Liver (tissue), 3 donors: Measurements from ENCODE around the gene ZBTB47.

Experiments
- EGR1 ChIP-seq, 2 donors: IDR thresholded peaks; 2 replicates each; pipeline ENCODE4 v1.6.1; 2016 to 2018; ENCODE audit warnings: antibody characterized with exemption in 2 of 2, low read depth in 2 of 2
- FOXA1 ChIP-seq: IDR thresholded peaks from 2 replicates; pipeline ENCODE4 v1.6.1; 2016; ENCODE audit warnings: antibody characterized with exemption
- GABPA ChIP-seq, 2 donors: IDR thresholded peaks in 1 of 2; conservative IDR thresholded peaks in 1 of 2; 2 replicates each; pipeline ENCODE4 v1.6.1; 2016; ENCODE audit warnings: antibody characterized with exemption in 2 of 2, mild to moderate bottlenecking in 1 of 2, moderate library complexity in 1 of 2
- JUND ChIP-seq, 2 donors: IDR thresholded peaks; 2 replicates each; pipeline ENCODE4 v1.6.1; 2016; ENCODE audit warnings: antibody characterized with exemption in 2 of 2
- MAX ChIP-seq: IDR thresholded peaks from 2 replicates; pipeline ENCODE4 v1.6.1; 2016; ENCODE audit warnings: antibody characterized with exemption
- NR2F2 ChIP-seq: IDR thresholded peaks from 2 replicates; pipeline ENCODE4 v1.6.1; 2016; ENCODE audit warnings: antibody characterized with exemption
- RAD21 ChIP-seq, 2 donors: IDR thresholded peaks; 2 replicates each; pipeline ENCODE4 v1.6.1; 2016; ENCODE audit warnings: antibody characterized with exemption in 2 of 2, mild to moderate bottlenecking in 2 of 2
- REST ChIP-seq: IDR thresholded peaks from 2 replicates; pipeline ENCODE4 v1.6.1; 2016; ENCODE audit warnings: antibody characterized with exemption, mild to moderate bottlenecking
- RXRA ChIP-seq, 2 donors: IDR thresholded peaks; 2 replicates each; pipeline ENCODE4 v1.6.1; 2017 to 2018; ENCODE audit warnings: antibody characterized with exemption in 2 of 2, mild to moderate bottlenecking in 1 of 2
- SP1 ChIP-seq: IDR thresholded peaks from 2 replicates; pipeline ENCODE4 v1.6.1; 2018; ENCODE audit warnings: antibody characterized with exemption, mild to moderate bottlenecking
- ZBTB33 ChIP-seq: IDR thresholded peaks from 2 replicates; pipeline ENCODE4 v1.6.1; 2016; ENCODE audit warnings: antibody characterized with exemption
- TF ChIP-seq, protein P1 (sequence below): fragments of 150-350 bp; IDR thresholded peaks from 2 replicates; pipeline ENCODE4 v1.5.1; 2017; ENCODE audit warnings: improper control_type of control experiment, low read depth, low read length; ENCODE audit not compliant: missing input control
- donor health status: healthy.
- donor health status: healthy.

DNA sequence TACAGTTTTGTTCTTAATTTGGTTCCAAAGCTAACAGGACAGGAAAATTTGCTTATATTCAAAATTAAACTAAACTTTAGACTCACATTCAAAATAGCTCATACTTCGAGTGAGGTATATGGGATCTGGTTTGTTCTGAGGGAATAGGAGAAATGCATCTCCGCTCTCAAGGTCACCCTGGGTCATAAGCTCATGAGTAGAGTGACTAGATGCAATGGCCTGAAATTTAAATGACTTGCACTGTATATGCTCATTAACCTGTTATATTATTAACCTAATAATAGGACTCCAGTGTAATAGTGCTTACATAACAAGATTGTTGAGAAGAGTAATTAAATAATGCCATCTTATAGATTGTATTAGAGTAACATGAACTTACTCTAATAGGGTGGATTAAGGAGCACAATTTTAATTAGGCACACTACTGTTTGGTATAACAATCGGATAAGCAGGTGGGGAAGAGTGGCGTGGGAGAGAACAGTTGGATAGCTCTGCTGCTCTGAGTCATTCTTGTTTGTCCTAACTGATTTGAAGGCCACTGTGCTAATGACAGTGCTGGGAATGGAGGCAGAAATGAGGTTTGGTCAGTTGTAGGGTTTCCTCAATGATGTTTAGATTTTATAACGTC, 47.8 kb upstream of the ZBTB47 start:
- TF ChIP-seq, protein P1, sequence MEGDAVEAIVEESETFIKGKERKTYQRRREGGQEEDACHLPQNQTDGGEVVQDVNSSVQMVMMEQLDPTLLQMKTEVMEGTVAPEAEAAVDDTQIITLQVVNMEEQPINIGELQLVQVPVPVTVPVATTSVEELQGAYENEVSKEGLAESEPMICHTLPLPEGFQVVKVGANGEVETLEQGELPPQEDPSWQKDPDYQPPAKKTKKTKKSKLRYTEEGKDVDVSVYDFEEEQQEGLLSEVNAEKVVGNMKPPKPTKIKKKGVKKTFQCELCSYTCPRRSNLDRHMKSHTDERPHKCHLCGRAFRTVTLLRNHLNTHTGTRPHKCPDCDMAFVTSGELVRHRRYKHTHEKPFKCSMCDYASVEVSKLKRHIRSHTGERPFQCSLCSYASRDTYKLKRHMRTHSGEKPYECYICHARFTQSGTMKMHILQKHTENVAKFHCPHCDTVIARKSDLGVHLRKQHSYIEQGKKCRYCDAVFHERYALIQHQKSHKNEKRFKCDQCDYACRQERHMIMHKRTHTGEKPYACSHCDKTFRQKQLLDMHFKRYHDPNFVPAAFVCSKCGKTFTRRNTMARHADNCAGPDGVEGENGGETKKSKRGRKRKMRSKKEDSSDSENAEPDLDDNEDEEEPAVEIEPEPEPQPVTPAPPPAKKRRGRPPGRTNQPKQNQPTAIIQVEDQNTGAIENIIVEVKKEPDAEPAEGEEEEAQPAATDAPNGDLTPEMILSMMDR = no peak
- TF ChIP-seq RXRA (IDR thresholded peaks at IDR 0.05) (no peak), REST (no peak), NR2F2 (no peak), SP1 (no peak), RAD21 (IDR thresholded peaks at IDR 0.05) (no peak), GABPA (IDR thresholded peaks at IDR 0.05 in 1 of 2, conservative IDR thresholded peaks at IDR 0.05 in 1 of 2) (no peak), FOXA1 (no peak), ZBTB33 (no peak), JUND (IDR thresholded peaks at IDR 0.05) (no peak), MAX (no peak), EGR1 (IDR thresholded peaks at IDR 0.05; ENCODE audit: low read depth in 2 of 2) (no peak)
